Prostate gland (tissue), 2 donors: ENCODE measurements around the gene VPS9D1. TPM values are rescaled to one million over a fixed set of nuclear protein-coding genes. Genes with fewer than 3 reads are reported as not detected.
A peak's percentile ranks its signal among the peaks of the same experiment; 100 is the strongest.

Source experiments
- DNase-seq: peaks from one replicate; pipeline ENCODE4 v3.0.0-alpha.2; 2019; ENCODE audit warnings: low spot score
- H3K27ac ChIP-seq, 2 donors: fragments of 200-600 bp; sonication (generic); 2 replicates each; pipeline ENCODE4 v1.5.1; 2017 to 2019
- H3K27me3 ChIP-seq: fragments of 200-600 bp; sonication (generic); replicated peaks from 2 replicates; pipeline ENCODE4 v1.5.1; 2019; ENCODE audit not compliant: insufficient read depth
- H3K36me3 ChIP-seq, 2 donors: fragments of 200-600 bp; sonication (generic); 1 replicate in 1 of 2; 2 replicates in 1 of 2; pipeline versions ENCODE4 v1.5.1 to v1.8.1; 2017 to 2019
- H3K4me1 ChIP-seq: fragments of 200-600 bp; sonication (generic); replicated peaks from 2 replicates; pipeline ENCODE4 v1.5.1; 2019
- H3K4me3 ChIP-seq, 2 donors: fragments of 200-600 bp; sonication (generic); 2 replicates each; pipeline ENCODE4 v1.5.1; 2017 to 2019
- H3K9me3 ChIP-seq: fragments of 200-600 bp; sonication (generic); 2 replicates; pipeline ENCODE4 v1.5.1; 2017
- POLR2A ChIP-seq: fragments of 450-650 bp; IDR thresholded peaks from one replicate; pipeline ENCODE4 v1.6.1; 2016; ENCODE audit warnings: antibody characterized with exemption, mild to moderate bottlenecking
- POLR2AphosphoS5 ChIP-seq: sonication (generic); formaldehyde crosslinking; IDR thresholded peaks from one replicate; pipeline ENCODE4 v1.6.1; 2017; ENCODE audit warnings: antibody characterized with exemption
- WGBS: methylation state at CpG from one replicate; pipeline ENCODE4 v1.1.5; 2018; 5-methylcytosine and 5-hydroxymethylcytosine counted together
- intact Hi-C: fragments of 100-400 bp; cut with DNase I; formaldehyde crosslinking; loops from one replicate; pipeline ENCODE4 v1.14.2; 2022
- total RNA-seq, 2 donors: library from RNA; depleted of rRNA; stranded (reverse); fragments of >200 nt; gene quantifications; one replicate each; pipeline ENCODE4 v1.1.0, GENCODE V29; 2016
- TF ChIP-seq, protein P1 (sequence below), 4 experiments: fragments of 200-600 bp in 2 of 4; fragments of 450-650 bp in 2 of 4; sonication (generic) in 2 of 4; IDR thresholded peaks; 1 replicate in 3 of 4; 2 replicates in 1 of 4; pipeline ENCODE4 v1.5.1; 2016 to 2019; ENCODE audit warnings: antibody characterized with exemption in 4 of 4, mild to moderate bottlenecking in 2 of 4, moderate library complexity in 2 of 4

The VPS9D1 gene
- total RNA-seq, 2 donors from 2014 or later = 8.5 to 16.0 TPM

DNA sequence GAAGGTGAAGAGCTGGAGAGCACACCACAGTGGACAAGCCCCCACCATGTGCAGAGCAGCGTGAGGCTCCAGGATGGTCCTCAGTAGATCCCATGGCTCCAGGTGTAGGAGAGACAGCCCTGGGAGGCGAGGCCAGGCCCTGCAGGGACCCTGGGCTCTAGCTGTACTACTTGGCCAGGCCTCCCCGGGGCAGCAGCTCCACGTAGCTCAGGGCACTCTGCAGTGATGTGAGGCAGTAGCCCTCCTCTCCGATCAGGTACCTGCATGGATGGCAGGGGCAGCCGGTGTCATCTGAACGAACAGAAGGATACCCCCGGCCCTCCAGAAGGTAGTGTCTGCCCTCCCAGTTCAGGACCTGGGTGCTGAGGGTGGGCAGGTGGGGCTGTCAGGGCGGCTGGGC, 13.0 kb downstream of the VPS9D1 start:
- intact Hi-C loops = loop anchor here (5.0 kb wide), 1 partner anchor 90 kb away; no protein-coding TSS in a partner anchor
- no peaks in the 10 kb centered on the region for H3K27me3 ChIP-seq
- H3K9me3 ChIP-seq = no peaks in the 10 kb centered on the region
- 95% methylated on average over 9 of the region's 9 CpGs for WGBS
- H3K4me1 ChIP-seq = no peaks in the 10 kb centered on the region
- H3K36me3 ChIP-seq = no peaks in the 10 kb centered on the region
- H3K4me3 ChIP-seq = no peak overlapping the region
- DNase-seq = no peak
- no peak overlapping the region for H3K27ac ChIP-seq
- TF ChIP-seq POLR2A (no peak), POLR2AphosphoS5 (no peak)
- TF ChIP-seq, protein P1, sequence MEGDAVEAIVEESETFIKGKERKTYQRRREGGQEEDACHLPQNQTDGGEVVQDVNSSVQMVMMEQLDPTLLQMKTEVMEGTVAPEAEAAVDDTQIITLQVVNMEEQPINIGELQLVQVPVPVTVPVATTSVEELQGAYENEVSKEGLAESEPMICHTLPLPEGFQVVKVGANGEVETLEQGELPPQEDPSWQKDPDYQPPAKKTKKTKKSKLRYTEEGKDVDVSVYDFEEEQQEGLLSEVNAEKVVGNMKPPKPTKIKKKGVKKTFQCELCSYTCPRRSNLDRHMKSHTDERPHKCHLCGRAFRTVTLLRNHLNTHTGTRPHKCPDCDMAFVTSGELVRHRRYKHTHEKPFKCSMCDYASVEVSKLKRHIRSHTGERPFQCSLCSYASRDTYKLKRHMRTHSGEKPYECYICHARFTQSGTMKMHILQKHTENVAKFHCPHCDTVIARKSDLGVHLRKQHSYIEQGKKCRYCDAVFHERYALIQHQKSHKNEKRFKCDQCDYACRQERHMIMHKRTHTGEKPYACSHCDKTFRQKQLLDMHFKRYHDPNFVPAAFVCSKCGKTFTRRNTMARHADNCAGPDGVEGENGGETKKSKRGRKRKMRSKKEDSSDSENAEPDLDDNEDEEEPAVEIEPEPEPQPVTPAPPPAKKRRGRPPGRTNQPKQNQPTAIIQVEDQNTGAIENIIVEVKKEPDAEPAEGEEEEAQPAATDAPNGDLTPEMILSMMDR (IDR thresholded peaks at IDR 0.05) = no peak

DNA sequence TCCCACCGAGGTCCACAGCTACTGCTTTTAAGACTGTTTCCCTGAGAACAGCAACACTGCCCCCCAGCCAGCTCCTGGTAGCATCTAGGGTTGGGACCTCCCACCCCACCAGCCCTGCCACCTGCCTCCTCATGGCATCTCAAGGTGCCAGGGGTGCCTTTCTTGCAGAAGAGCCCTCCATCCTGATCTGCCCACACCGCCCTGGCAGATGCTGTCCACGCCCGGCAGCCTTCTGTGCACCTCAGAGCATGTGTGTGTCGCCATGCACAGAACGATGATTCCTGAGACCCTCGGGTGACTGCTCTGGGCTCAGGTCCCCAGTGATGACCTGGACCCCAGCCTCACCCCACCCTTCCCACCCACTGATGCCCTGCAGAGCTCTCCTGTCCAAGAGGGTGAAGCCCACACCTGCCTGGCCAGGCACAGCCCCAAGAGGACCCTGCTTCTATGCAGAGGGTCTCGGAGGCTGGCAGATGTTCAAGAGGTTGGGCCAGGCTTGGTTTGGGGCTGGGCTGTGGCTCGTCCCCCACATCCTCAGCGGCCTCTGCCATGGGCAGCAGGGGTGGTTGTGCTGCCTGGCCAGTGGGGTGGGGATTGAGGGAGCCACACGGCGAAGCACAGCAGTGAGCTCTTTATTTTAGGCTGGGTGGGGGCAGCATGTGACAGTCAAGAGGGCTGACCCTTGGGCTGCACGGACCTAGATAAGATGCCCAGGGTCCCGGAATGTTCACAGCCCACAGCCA, 14.0 kb downstream of the VPS9D1 start:
- TF ChIP-seq, protein P1 (IDR thresholded peaks at IDR 0.05) = no peak
- TF ChIP-seq POLR2AphosphoS5 (no peak), POLR2A (no peak)
- Histone ChIP-seq H3K4me3 (no peak overlapping the region), H3K4me1 (peaks cover 3% of the 10 kb centered on the region), H3K27me3 (no peaks in the 10 kb centered on the region), H3K27ac (no peak overlapping the region), H3K36me3 (no peaks in the 10 kb centered on the region), H3K9me3 (no peaks in the 10 kb centered on the region)
- WGBS = 76% methylated on average over 14 of the region's 14 CpGs
- no peak for DNase-seq
- intact Hi-C loops = loop anchor here (5.0 kb wide), 1 partner anchor 91 kb away; no protein-coding TSS in a partner anchor

DNA sequence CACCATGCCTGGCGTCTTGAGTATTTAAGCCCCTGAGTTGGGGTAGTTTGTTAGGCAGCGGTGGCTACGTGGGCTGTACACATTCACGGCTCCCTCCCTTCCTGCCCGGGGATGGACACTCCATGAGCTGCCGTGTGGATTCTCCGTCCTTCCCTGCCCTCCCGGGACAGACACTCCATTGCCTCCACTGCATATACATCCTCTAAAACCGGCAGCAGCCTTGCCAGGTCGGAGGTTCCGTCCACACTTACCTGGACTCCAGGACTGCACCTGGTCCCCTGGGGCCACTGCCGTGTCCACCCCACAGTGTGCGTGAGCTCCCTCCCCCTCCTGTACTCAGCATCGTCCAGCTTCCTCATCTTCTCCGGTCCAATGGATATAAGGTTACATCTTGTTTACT, 15.7 kb downstream of the VPS9D1 start:
- no peak for DNase-seq
- WGBS = 67% methylated on average over 15 of the region's 15 CpGs

DNA sequence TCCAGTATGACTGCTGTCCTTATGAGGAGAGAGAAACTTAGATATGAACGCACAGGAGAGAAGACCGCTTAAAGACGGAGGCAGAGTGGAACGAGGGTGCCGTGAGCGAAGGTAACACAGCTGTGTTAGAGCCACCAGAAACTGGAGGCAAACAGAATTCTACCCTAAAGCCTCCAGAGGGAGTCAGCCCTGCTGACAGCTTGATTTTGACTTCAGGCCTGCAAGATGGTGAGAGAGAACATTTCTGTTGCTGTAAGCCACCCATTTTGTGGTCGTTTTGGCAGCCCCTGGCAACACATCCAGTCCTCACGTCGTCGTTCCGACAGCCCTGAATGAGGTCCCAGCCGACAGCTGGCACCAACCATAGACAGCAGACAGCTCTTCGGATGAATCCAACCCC, 16.4 kb downstream of the VPS9D1 start:
- Histone ChIP-seq H3K4me1 (peaks cover 6% of the 10 kb centered on the region), H3K4me3 (no peak overlapping the region), H3K36me3 (no peaks in the 10 kb centered on the region), H3K27ac (no peak overlapping the region), H3K27me3 (no peaks in the 10 kb centered on the region), H3K9me3 (no peaks in the 10 kb centered on the region)
- TF ChIP-seq POLR2AphosphoS5 = no peak
- no peak for TF ChIP-seq POLR2A
- TF ChIP-seq, protein P1 (IDR thresholded peaks at IDR 0.05) = no peak
- intact Hi-C loops = loop anchor here (5.0 kb wide), 2 partner anchors 168 to 892 kb away; partner anchors contain the start of genes APRT and TCF25
- no peak for DNase-seq
- WGBS = 75% methylated on average over 13 of the region's 13 CpGs

More for the DNA sequence above, 15.7 kb downstream of the VPS9D1 start:
- Histone ChIP-seq H3K4me1 (peaks cover 3% of the 10 kb centered on the region), H3K27me3 (no peaks in the 10 kb centered on the region), H3K36me3 (no peaks in the 10 kb centered on the region), H3K4me3 (no peak overlapping the region), H3K27ac (no peak overlapping the region), H3K9me3 (no peaks in the 10 kb centered on the region)
- intact Hi-C loops = loop anchor here (5.0 kb wide), 1 partner anchor 92 kb away; no protein-coding TSS in a partner anchor
- no peak for TF ChIP-seq POLR2A

DNA sequence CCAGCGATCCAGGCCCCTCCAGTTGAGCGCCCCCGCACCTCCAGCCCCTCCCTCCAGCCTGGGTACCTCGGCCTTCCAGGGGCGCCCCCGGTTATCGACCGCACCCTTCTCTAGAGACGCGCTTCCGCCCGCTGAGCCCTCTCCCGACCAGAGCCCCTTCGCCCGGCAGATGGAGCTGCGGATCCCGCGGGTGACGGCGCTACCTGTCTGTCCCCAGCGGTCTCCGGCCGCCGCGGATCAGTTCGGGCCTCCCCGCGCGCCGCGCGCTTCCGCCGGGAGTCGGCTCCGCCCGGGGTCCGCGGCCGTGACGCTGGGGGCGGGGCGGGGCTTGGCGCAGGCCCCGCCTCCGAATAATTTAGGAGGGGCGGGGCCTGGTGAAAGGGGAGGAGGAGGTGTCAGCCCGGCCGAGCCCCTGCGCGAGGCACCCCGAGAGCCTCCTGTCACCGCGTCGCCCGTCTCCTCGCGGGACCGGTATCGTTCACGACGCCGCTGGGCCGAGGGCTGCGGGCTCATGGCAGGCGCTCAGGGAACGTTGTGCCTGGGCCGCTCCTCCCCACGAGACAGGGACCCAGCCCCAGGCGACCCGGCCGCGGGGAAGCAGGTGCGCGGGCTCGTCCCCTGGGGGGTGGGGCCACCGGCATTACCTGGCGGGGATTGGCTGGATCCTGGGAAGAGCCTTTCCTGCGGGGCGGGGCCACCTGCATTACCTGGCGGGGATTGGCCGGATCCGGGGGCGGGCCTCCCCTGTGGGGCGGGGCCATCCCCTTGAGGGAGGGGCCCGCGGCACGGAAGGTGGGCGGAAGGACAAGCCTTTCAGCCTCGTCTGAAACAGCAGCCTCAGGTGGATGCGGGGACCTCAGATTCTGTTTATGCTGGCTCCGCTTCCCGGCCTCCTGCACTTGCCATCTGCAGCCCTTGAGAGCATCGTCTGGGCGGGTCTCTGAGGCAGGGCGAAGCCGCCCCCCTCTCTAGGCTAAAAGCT, 19.0 kb downstream of the VPS9D1 start, which contains the start of gene SPATA2L:
TSS of gene SPATA2L (minus strand) at position 281 of the 982 bp plus-strand sequence. CDS start 473 bp downstream, outside the sequence.
- H3K9me3 ChIP-seq = no peaks in the 10 kb centered on the region
- no peaks in the 10 kb centered on the region for H3K27me3 ChIP-seq
- intact Hi-C loops = loop anchor here (2.0 to 5.0 kb wide), 3 partner anchors 21 to 889 kb away; partner anchors contain the start of genes APRT and TCF25
- peak within 1 kb of the TSS; percentile 60 to 66 for H3K4me3 ChIP-seq
- under 1% methylated on average over 73 of the region's 97 CpGs for WGBS
- H3K4me1 ChIP-seq = peaks cover 6% of the 10 kb centered on the region
- peak; percentile 96 for DNase-seq
- H3K36me3 ChIP-seq = no peaks in the 10 kb centered on the region
- H3K27ac ChIP-seq = peak within 1 kb of the TSS; percentile 92 to 97
- TF ChIP-seq POLR2A (peak; percentile 94), POLR2AphosphoS5 (peak; percentile 69)
- TF ChIP-seq, protein P1 (IDR thresholded peaks at IDR 0.05) = peak; percentile 4 to 42 (median 21)
